GM23338 (cell line): ENCODE data around the gene UNKL. TPM values are rescaled to one million over a fixed set of nuclear protein-coding genes. Genes with fewer than 3 reads are reported as not detected.

Experiments
- ATAC-seq: fragments of 200-7000 bp; cut with Tn5 transposase; 3 replicates; pipeline ENCODE4 v1.9.1; 2020
- DNase-seq: peaks from one replicate; pipeline ENCODE4 v3.0.0-alpha.2; 2015; ENCODE audit warnings: low spot score
- H2AFZ ChIP-seq: fragments of 200-600 bp; sonication (generic); 2 replicates; pipeline ENCODE4 v1.8.0; 2016; ENCODE audit warnings: antibody characterized with exemption, mild to moderate bottlenecking, moderate library complexity
- H3F3A ChIP-seq: fragments of 200-600 bp; sonication (generic); replicated peaks from 2 replicates; pipeline ENCODE4 v1.8.0; 2017; ENCODE audit warnings: antibody characterized with exemption, mixed run types, low read depth
- H3K27ac ChIP-seq: fragments of 200-600 bp; sonication (generic); 2 replicates; pipeline ENCODE4 v1.6.1; 2016; ENCODE audit warnings: low read depth
- H3K27me3 ChIP-seq: fragments of 200-600 bp; sonication (generic); 2 replicates; pipeline ENCODE4 v1.8.0; 2016; ENCODE audit warnings: mild to moderate bottlenecking, mixed run types, moderate library complexity; ENCODE audit not compliant: insufficient read depth
- H3K36me3 ChIP-seq: fragments of 200-600 bp; sonication (generic); 2 replicates; pipeline ENCODE4 v1.8.0; 2016; ENCODE audit warnings: mild to moderate bottlenecking; ENCODE audit not compliant: insufficient read depth
- H3K4me1 ChIP-seq: fragments of 200-600 bp; sonication (generic); 2 replicates; pipeline ENCODE4 v1.8.0; 2016; ENCODE audit warnings: mild to moderate bottlenecking, moderate library complexity; ENCODE audit not compliant: insufficient read depth
- H3K4me2 ChIP-seq: fragments of 200-600 bp; sonication (generic); 2 replicates; pipeline ENCODE4 v1.7.1; 2017; ENCODE audit warnings: mixed run types
- H3K4me3 ChIP-seq: fragments of 200-600 bp; sonication (generic); 2 replicates; pipeline ENCODE4 v1.6.1; 2016; ENCODE audit warnings: mixed run types
- H3K79me2 ChIP-seq: fragments of 200-600 bp; sonication (generic); replicated peaks from 2 replicates; pipeline ENCODE4 v1.8.0; 2017; ENCODE audit warnings: mild to moderate bottlenecking; ENCODE audit not compliant: insufficient read depth
- H3K9me2 ChIP-seq: fragments of 200-600 bp; sonication (generic); 2 replicates; pipeline ENCODE4 v1.8.0; 2017; ENCODE audit not compliant: insufficient read depth
- H4K20me1 ChIP-seq: fragments of 200-600 bp; sonication (generic); replicated peaks from 2 replicates; pipeline ENCODE4 v1.8.0; 2017; ENCODE audit warnings: mild to moderate bottlenecking; ENCODE audit not compliant: insufficient read depth
- H3K27ac Mint-ChIP-seq: 2 replicates; pipeline ENCODE4 v1.8.0; 2020; ENCODE audit warnings: inconsistent platforms, mild to moderate bottlenecking, moderate library complexity, mixed read lengths
- H3K27me3 Mint-ChIP-seq: 3 replicates; pipeline ENCODE4 v1.8.0; 2022; ENCODE audit warnings: low read depth, mild to moderate bottlenecking, moderate library complexity, mixed read lengths, inconsistent platforms; ENCODE audit not compliant: insufficient read depth, poor library complexity
- H3K36me3 Mint-ChIP-seq: 3 replicates; pipeline ENCODE4 v1.8.0; 2021; ENCODE audit warnings: low read depth, mild to moderate bottlenecking, inconsistent platforms, moderate library complexity, mixed read lengths
- H3K4me1 Mint-ChIP-seq: 3 replicates; pipeline ENCODE4 v1.8.0; 2020; ENCODE audit warnings: mild to moderate bottlenecking, inconsistent platforms, mixed read lengths
- H3K4me3 Mint-ChIP-seq: 3 replicates; pipeline ENCODE4 v1.8.0; 2021; ENCODE audit warnings: moderate library complexity, mild to moderate bottlenecking, inconsistent platforms, mixed read lengths
- H3K9me3 Mint-ChIP-seq: 3 replicates; pipeline ENCODE4 v1.8.0; 2020; ENCODE audit warnings: moderate library complexity, mild to moderate bottlenecking, inconsistent platforms, mixed read lengths
- JUNB ChIP-seq: IDR thresholded peaks from one replicate; pipeline ENCODE4 v1.6.1; 2016; ENCODE audit warnings: antibody characterized with exemption; ENCODE audit not compliant: unreplicated experiment
- NANOG ChIP-seq: IDR thresholded peaks from 2 replicates; pipeline ENCODE4 v1.6.1; 2016; ENCODE audit warnings: antibody characterized with exemption, borderline replicate concordance
- POLR2AphosphoS5 ChIP-seq: IDR thresholded peaks from 2 replicates; pipeline ENCODE4 v1.6.1; 2016; ENCODE audit warnings: antibody characterized with exemption, low read depth
- REST ChIP-seq: IDR thresholded peaks from one replicate; pipeline ENCODE4 v1.6.1; 2018; ENCODE audit warnings: antibody characterized with exemption; ENCODE audit not compliant: unreplicated experiment
- ZNF331 ChIP-seq: fragments of 250-450 bp; sonication (Bioruptor Pico); IDR thresholded peaks from 2 replicates; pipeline ENCODE4 v1.5.0; 2020; ENCODE audit warnings: low read depth, mild to moderate bottlenecking, moderate library complexity
- ZNF462 ChIP-seq: fragments of 250-450 bp; sonication (Bioruptor Pico); IDR thresholded peaks from 2 replicates; pipeline ENCODE4 v1.5.0; 2020; ENCODE audit warnings: mild to moderate bottlenecking, moderate library complexity
- polyA plus RNA-seq: library from polyadenylated mRNA; unstranded; fragments of >200 nt; fragmentation: Nextera tagmentation; extraction: Ambion mirVana; gene quantifications from 2 replicates; pipeline ENCODE4 v1.2.1, GENCODE V29; 2016
- total RNA-seq: library from RNA; depleted of rRNA; stranded (reverse); fragments of >200 nt; shearing (Covaris generic); gene quantifications from 2 replicates; pipeline ENCODE4 v1.2.3, GENCODE V29; 2014

UNKL gene
- total and polyA plus RNA-seq, 2 experiments from 2014 or later = 16.7 to 28.7 TPM

DNA sequence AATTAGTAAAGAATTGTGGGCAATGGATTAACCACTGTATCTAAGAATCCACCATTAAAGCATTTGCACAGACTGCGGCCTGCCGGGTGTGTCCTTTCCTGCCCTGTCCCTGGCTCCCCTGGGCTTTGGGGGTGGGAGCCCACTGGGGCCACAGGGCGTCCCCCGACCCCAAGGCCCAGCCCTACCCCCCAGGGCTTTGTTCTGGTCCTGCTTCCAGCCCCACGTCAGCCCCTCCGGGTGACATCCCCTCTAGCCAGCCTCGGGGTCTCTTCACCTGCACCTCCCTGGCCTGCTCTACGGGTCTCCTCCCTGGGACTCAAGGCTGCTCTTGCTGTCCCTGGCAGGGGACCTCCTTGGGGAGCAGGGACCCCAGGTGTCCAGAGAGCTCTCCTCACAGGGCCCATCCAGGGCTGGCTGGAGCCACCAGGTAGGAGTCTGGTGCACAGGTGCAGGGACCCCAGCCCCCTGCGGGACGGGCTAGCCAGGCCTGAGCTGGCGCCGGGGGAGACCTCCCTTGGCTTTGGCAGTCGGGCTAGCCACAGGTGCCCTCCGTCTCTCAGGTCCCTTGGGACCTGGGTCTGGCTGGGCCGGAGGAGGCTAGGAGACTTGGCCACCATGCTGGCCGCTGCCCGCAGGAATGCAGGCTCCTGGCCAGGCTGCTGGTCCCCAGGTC is 87.4 kb downstream of the UNKL start:
- H3K27ac ChIP-seq = 0 out of 2 replicates have a peak overlapping the region, but pooled peaks have one; percentile 65
- no peaks in the 10 kb centered on the region for H3K27me3 ChIP-seq
- no peaks in the 10 kb centered on the region; the same call in 1 of the 2 replicates for H4K20me1 ChIP-seq
- H2AFZ ChIP-seq = no peak overlapping the region
- H3F3A ChIP-seq = peaks cover 8% of the 10 kb centered on the region; the same call in 1 of the 2 replicates
- no peaks in the 10 kb centered on the region for H3K9me2 ChIP-seq
- no peaks in the 10 kb centered on the region for H3K79me2 ChIP-seq
- H3K4me1 ChIP-seq = peaks cover 5% of the 10 kb centered on the region
- Mint-ChIP-seq H3K4me1 (peaks cover 14% of the 10 kb centered on the region), H3K4me3 (peak overlapping the region; percentile 5; the same call in 1 of the 3 replicates), H3K27me3 (peaks cover 9% of the 10 kb centered on the region), H3K27ac (no peak overlapping the region), H3K9me3 (no peaks in the 10 kb centered on the region), H3K36me3 (peaks cover 25% of the 10 kb centered on the region)
- TF ChIP-seq ZNF462 (CRISPR knock-in tag) (no peak), NANOG (no peak), POLR2AphosphoS5 (0 out of 2 replicates have a peak, but pooled peaks have one; percentile 15), ZNF331 (CRISPR knock-in tag) (no peak)
- ATAC-seq = no peak; the same call in 2 of the 3 replicates
- no peaks in the 10 kb centered on the region for H3K36me3 ChIP-seq
- H3K4me2 ChIP-seq = no peak overlapping the region
- no peak overlapping the region for H3K4me3 ChIP-seq
- no peak for DNase-seq

GRCh38 chr16:1326391-1326790 is 88.1 kb downstream of the UNKL start:
- Histone ChIP-seq H3K4me2 (no peak overlapping the region), H3K36me3 (no peaks in the 10 kb centered on the region), H3K4me3 (no peak overlapping the region), H3K27ac (0 out of 2 replicates have a peak overlapping the region, but pooled peaks have one; percentile 65), H3K4me1 (peaks cover 2% of the 10 kb centered on the region), H2AFZ (no peak overlapping the region), H3K9me2 (no peaks in the 10 kb centered on the region), H3K79me2 (no peaks in the 10 kb centered on the region), H3F3A (peaks cover 8% of the 10 kb centered on the region; the same call in 1 of the 2 replicates), H3K27me3 (no peaks in the 10 kb centered on the region), H4K20me1 (no peaks in the 10 kb centered on the region; the same call in 1 of the 2 replicates)
- DNase-seq = no peak
- Mint-ChIP-seq H3K4me1 (peaks cover 9% of the 10 kb centered on the region), H3K4me3 (peak overlapping the region; percentile 5; the same call in 1 of the 3 replicates), H3K36me3 (peaks cover 32% of the 10 kb centered on the region), H3K27me3 (peaks cover 13% of the 10 kb centered on the region), H3K9me3 (no peaks in the 10 kb centered on the region), H3K27ac (no peak overlapping the region)
- TF ChIP-seq REST = no peak
- no peak for TF ChIP-seq JUNB
- TF ChIP-seq POLR2AphosphoS5 = no peak
- no peak for ATAC-seq
